GM23338 (cell line): Measurements from ENCODE around the gene PCBP4.

Experiments used
- EZH2phosphoT487 ChIP-seq: fragments of 200-600 bp; sonication (generic); IDR thresholded peaks from one replicate; pipeline ENCODE4 v1.8.1; 2018; ENCODE audit warnings: antibody characterized with exemption; ENCODE audit not compliant: unreplicated experiment
- POLR2AphosphoS5 ChIP-seq: IDR thresholded peaks from 2 replicates; pipeline ENCODE4 v1.6.1; 2016; ENCODE audit warnings: antibody characterized with exemption, low read depth
- TF ChIP-seq, protein P1 (sequence below), 2 experiments: fragments of 200-600 bp in 1 of 2; sonication (generic) in 1 of 2; conservative IDR thresholded peaks; 2 replicates each; pipeline versions ENCODE4 v1.5.1 to v1.6.1; 2016 to 2017; ENCODE audit warnings: antibody characterized with exemption in 2 of 2, low read depth in 2 of 2, mild to moderate bottlenecking in 2 of 2, moderate library complexity in 1 of 2

DNA sequence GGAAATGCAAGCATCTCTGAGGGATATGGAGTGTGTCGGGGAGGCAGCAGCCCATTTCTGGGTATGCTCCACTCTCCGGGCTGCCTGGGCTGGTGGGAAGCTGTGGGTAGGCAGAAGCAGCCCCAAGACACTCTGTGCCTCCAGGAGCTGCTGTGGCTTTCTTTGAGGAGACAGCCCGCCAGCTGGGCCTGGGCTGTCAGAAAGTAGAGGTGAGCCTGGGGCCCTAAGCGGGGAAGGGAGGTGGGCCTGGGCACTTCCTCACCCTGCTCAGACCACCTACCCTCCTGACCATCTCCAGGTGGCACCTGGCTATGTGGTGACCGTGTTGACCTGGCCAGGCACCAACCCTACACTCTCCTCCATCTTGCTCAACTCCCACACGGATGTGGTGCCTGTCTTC lies 17.8 kb upstream of the PCBP4 start:
- no peak for TF ChIP-seq POLR2AphosphoS5
- TF ChIP-seq EZH2phosphoT487, result no peak
- TF ChIP-seq, protein P1, sequence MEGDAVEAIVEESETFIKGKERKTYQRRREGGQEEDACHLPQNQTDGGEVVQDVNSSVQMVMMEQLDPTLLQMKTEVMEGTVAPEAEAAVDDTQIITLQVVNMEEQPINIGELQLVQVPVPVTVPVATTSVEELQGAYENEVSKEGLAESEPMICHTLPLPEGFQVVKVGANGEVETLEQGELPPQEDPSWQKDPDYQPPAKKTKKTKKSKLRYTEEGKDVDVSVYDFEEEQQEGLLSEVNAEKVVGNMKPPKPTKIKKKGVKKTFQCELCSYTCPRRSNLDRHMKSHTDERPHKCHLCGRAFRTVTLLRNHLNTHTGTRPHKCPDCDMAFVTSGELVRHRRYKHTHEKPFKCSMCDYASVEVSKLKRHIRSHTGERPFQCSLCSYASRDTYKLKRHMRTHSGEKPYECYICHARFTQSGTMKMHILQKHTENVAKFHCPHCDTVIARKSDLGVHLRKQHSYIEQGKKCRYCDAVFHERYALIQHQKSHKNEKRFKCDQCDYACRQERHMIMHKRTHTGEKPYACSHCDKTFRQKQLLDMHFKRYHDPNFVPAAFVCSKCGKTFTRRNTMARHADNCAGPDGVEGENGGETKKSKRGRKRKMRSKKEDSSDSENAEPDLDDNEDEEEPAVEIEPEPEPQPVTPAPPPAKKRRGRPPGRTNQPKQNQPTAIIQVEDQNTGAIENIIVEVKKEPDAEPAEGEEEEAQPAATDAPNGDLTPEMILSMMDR (conservative IDR thresholded peaks at IDR 0.05; ENCODE audit: low read depth in 2 of 2), result no peak
